ENCODE measurements around the gene HUNK. TPM values are rescaled to one million over a fixed set of nuclear protein-coding genes. Genes with fewer than 3 reads are reported as not detected.

Gene HUNK
- total and polyA plus RNA-seq, 2 experiments from 2014 or later, result 1.6 to 5.1 TPM

DNA sequence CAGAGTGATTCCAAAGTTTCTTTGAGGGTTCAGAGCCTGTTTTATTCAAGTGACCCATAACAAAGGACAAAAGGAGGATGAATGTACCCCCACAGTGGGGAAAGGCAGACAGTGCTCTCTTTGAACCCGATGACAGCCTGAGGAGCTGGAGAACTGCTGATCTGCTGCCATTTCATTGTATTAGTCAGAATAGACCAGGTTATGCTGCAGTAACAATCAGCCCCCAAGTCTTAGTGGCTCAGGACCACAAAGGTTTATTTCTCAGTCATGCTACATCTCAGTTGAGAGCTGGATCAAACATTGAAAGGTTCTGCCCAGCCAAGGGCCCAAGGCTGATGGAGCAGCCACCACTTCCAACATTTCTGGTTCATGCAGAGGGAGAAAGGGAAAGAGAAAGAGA, 88.9 kb downstream of the HUNK start (continued):
- TF ChIP-seq, protein P1, sequence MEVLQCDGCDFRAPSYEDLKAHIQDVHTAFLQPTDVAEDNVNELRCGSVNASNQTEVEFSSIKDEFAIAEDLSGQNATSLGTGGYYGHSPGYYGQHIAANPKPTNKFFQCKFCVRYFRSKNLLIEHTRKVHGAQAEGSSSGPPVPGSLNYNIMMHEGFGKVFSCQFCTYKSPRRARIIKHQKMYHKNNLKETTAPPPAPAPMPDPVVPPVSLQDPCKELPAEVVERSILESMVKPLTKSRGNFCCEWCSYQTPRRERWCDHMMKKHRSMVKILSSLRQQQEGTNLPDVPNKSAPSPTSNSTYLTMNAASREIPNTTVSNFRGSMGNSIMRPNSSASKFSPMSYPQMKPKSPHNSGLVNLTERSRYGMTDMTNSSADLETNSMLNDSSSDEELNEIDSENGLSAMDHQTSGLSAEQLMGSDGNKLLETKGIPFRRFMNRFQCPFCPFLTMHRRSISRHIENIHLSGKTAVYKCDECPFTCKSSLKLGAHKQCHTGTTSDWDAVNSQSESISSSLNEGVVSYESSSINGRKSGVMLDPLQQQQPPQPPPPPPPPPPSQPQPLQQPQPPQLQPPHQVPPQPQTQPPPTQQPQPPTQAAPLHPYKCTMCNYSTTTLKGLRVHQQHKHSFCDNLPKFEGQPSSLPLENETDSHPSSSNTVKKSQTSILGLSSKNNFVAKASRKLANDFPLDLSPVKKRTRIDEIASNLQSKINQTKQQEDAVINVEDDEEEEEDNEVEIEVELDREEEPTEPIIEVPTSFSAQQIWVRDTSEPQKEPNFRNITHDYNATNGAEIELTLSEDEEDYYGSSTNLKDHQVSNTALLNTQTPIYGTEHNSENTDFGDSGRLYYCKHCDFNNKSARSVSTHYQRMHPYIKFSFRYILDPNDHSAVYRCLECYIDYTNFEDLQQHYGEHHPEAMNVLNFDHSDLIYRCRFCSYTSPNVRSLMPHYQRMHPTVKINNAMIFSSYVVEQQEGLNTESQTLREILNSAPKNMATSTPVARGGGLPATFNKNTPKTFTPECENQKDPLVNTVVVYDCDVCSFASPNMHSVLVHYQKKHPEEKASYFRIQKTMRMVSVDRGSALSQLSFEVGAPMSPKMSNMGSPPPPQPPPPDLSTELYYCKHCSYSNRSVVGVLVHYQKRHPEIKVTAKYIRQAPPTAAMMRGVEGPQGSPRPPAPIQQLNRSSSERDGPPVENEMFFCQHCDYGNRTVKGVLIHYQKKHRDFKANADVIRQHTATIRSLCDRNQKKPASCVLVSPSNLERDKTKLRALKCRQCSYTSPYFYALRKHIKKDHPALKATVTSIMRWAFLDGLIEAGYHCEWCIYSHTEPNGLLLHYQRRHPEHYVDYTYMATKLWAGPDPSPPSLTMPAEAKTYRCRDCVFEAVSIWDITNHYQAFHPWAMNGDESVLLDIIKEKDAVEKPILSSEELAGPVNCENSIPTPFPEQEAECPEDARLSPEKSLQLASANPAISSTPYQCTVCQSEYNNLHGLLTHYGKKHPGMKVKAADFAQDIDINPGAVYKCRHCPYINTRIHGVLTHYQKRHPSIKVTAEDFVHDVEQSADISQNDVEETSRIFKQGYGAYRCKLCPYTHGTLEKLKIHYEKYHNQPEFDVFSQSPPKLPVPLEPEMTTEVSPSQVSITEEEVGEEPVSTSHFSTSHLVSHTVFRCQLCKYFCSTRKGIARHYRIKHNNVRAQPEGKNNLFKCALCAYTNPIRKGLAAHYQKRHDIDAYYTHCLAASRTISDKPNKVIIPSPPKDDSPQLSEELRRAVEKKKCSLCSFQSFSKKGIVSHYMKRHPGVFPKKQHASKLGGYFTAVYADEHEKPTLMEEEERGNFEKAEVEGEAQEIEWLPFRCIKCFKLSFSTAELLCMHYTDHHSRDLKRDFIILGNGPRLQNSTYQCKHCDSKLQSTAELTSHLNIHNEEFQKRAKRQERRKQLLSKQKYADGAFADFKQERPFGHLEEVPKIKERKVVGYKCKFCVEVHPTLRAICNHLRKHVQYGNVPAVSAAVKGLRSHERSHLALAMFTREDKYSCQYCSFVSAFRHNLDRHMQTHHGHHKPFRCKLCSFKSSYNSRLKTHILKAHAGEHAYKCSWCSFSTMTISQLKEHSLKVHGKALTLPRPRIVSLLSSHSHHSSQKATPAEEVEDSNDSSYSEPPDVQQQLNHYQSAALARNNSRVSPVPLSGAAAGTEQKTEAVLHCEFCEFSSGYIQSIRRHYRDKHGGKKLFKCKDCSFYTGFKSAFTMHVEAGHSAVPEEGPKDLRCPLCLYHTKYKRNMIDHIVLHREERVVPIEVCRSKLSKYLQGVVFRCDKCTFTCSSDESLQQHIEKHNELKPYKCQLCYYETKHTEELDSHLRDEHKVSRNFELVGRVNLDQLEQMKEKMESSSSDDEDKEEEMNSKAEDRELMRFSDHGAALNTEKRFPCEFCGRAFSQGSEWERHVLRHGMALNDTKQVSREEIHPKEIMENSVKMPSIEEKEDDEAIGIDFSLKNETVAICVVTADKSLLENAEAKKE (CRISPR knock-in tag; IDR thresholded peaks at IDR 0.05), result no peak
- TF ChIP-seq ZNF331 (CRISPR knock-in tag; IDR thresholded peaks at IDR 0.05; ENCODE audit: low read depth), result no peak
- TF ChIP-seq, protein P2, sequence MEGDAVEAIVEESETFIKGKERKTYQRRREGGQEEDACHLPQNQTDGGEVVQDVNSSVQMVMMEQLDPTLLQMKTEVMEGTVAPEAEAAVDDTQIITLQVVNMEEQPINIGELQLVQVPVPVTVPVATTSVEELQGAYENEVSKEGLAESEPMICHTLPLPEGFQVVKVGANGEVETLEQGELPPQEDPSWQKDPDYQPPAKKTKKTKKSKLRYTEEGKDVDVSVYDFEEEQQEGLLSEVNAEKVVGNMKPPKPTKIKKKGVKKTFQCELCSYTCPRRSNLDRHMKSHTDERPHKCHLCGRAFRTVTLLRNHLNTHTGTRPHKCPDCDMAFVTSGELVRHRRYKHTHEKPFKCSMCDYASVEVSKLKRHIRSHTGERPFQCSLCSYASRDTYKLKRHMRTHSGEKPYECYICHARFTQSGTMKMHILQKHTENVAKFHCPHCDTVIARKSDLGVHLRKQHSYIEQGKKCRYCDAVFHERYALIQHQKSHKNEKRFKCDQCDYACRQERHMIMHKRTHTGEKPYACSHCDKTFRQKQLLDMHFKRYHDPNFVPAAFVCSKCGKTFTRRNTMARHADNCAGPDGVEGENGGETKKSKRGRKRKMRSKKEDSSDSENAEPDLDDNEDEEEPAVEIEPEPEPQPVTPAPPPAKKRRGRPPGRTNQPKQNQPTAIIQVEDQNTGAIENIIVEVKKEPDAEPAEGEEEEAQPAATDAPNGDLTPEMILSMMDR (conservative IDR thresholded peaks at IDR 0.05; ENCODE audit: low read depth in 2 of 2), result no peak

DNA sequence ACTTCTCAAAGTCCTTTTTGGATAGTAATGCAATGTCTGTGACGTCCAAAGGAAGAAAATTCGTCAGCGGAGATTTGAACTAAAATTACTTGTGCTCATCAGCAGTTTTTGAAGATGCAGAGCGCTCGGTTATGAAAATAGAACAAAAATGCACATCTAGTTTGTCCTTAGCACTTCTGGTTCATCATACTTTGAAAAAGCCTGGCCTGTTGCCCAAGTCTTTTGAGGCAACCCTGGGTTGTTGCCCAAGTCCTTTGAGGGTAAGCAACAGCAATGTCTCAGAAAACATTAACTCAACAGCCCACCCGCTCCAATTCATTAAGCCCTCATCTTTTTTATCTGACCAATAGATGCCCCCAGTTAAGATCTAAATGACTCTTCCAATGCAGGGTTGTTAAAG, 91.9 kb downstream of the HUNK start:
- no peaks in the 10 kb centered on the region for H3K27me3 Mint-ChIP-seq (ENCODE audit: insufficient read depth, low read depth, poor library complexity)
- no peaks in the 10 kb centered on the region; the same call in 1 of the 2 replicates for H4K20me1 ChIP-seq (replicated peaks; ENCODE audit: insufficient read depth)
- peaks cover 19% of the 10 kb centered on the region for H3K36me3 Mint-ChIP-seq (ENCODE audit: low read depth)
- peaks cover 6% of the 10 kb centered on the region; the same call in 1 of the 2 replicates for H3K36me3 ChIP-seq (ENCODE audit: insufficient read depth)
- no peak overlapping the region for H3K4me3 ChIP-seq
- H3K27ac Mint-ChIP-seq, result no peak overlapping the region
- no peaks in the 10 kb centered on the region for H3K4me1 Mint-ChIP-seq
- no peak for DNase-seq (ENCODE audit: low spot score)
- no peak for ATAC-seq
- H3K79me2 ChIP-seq (replicated peaks; ENCODE audit: insufficient read depth), result no peaks in the 10 kb centered on the region
- H3K27me3 ChIP-seq (ENCODE audit: insufficient read depth), result no peaks in the 10 kb centered on the region
- no peak overlapping the region for H3K27ac ChIP-seq (ENCODE audit: low read depth)
- H3K4me3 Mint-ChIP-seq, result no peak overlapping the region
- peaks cover 2% of the 10 kb centered on the region; the same call in 1 of the 3 replicates for H3K9me3 Mint-ChIP-seq
- H3F3A ChIP-seq (replicated peaks; ENCODE audit: low read depth), result no peaks in the 10 kb centered on the region
- H2AFZ ChIP-seq, result no peak overlapping the region
- H3K4me1 ChIP-seq (ENCODE audit: insufficient read depth), result no peaks in the 10 kb centered on the region
- 0 out of 2 replicates have a peak, but pooled peaks cover 4% of the 10 kb centered on the region for H3K9me2 ChIP-seq (ENCODE audit: insufficient read depth)
- H3K4me2 ChIP-seq, result no peak overlapping the region
- TF ChIP-seq NANOG (IDR thresholded peaks at IDR 0.05; ENCODE audit: borderline replicate concordance) (no peak), EZH2phosphoT487 (IDR thresholded peaks at IDR 0.05; ENCODE audit: unreplicated experiment) (no peak), JUNB (IDR thresholded peaks at IDR 0.05; ENCODE audit: unreplicated experiment) (no peak), ZNF114 (CRISPR knock-in tag; IDR thresholded peaks at IDR 0.05) (no peak), STAT1 (IDR thresholded peaks at IDR 0.05; ENCODE audit: unreplicated experiment) (no peak), ZNF331 (CRISPR knock-in tag; IDR thresholded peaks at IDR 0.05; ENCODE audit: low read depth) (no peak), EZH2 (IDR thresholded peaks at IDR 0.05; ENCODE audit: low read depth, unreplicated experiment) (no peak), CREB1 (CRISPR knock-in tag; IDR thresholded peaks at IDR 0.05; ENCODE audit: low read depth) (no peak)
- TF ChIP-seq, protein P3, sequence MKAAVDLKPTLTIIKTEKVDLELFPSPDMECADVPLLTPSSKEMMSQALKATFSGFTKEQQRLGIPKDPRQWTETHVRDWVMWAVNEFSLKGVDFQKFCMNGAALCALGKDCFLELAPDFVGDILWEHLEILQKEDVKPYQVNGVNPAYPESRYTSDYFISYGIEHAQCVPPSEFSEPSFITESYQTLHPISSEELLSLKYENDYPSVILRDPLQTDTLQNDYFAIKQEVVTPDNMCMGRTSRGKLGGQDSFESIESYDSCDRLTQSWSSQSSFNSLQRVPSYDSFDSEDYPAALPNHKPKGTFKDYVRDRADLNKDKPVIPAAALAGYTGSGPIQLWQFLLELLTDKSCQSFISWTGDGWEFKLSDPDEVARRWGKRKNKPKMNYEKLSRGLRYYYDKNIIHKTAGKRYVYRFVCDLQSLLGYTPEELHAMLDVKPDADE (IDR thresholded peaks at IDR 0.05), result no peak
- TF ChIP-seq, protein P4, sequence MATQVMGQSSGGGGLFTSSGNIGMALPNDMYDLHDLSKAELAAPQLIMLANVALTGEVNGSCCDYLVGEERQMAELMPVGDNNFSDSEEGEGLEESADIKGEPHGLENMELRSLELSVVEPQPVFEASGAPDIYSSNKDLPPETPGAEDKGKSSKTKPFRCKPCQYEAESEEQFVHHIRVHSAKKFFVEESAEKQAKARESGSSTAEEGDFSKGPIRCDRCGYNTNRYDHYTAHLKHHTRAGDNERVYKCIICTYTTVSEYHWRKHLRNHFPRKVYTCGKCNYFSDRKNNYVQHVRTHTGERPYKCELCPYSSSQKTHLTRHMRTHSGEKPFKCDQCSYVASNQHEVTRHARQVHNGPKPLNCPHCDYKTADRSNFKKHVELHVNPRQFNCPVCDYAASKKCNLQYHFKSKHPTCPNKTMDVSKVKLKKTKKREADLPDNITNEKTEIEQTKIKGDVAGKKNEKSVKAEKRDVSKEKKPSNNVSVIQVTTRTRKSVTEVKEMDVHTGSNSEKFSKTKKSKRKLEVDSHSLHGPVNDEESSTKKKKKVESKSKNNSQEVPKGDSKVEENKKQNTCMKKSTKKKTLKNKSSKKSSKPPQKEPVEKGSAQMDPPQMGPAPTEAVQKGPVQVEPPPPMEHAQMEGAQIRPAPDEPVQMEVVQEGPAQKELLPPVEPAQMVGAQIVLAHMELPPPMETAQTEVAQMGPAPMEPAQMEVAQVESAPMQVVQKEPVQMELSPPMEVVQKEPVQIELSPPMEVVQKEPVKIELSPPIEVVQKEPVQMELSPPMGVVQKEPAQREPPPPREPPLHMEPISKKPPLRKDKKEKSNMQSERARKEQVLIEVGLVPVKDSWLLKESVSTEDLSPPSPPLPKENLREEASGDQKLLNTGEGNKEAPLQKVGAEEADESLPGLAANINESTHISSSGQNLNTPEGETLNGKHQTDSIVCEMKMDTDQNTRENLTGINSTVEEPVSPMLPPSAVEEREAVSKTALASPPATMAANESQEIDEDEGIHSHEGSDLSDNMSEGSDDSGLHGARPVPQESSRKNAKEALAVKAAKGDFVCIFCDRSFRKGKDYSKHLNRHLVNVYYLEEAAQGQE (IDR thresholded peaks at IDR 0.05; ENCODE audit: unreplicated experiment), result no peak
